H1 (cell line): ENCODE results near the gene CHFR. TPM values are rescaled to one million over a fixed set of nuclear protein-coding genes. Genes with fewer than 3 reads are reported as not detected.

Experiments
- CTCF ChIA-PET: fragments of 300-600 bp; sonication (Branson Sonifier 250); formaldehyde crosslinking; loops from one replicate; lab custom pipeline; 2021; ENCODE audit not compliant: partially characterized antibody; lab: Charles Lee
- POLR2A ChIA-PET: fragments of 300-600 bp; sonication (Branson Sonifier 250); formaldehyde crosslinking; loops from one replicate; lab custom pipeline; 2021; ENCODE audit warnings: inconsistent platforms; ENCODE audit not compliant: partially characterized antibody; lab: Charles Lee
- DNase-seq, 2 experiments: peaks; one replicate each; pipeline versions ENCODE4 v3.0.0 to v3.0.0-alpha.2; 2010 to 2022; ENCODE audit warnings: low spot score in 2 of 2, low read depth in 1 of 2, mixed read lengths in 1 of 2
- FAIRE-seq: peaks from 2 replicates; lab custom pipeline; 2011; peaks lifted over from hg19 to GRCh38; lab: Jason Lieb, UNC
- H2AFZ ChIP-seq: 2 replicates; pipeline ENCODE4 v1.8.1; 2012; ENCODE audit warnings: low read length, inconsistent platforms
- H2AK5ac ChIP-seq: 2 replicates; pipeline ENCODE4 v1.6.1; 2013; ENCODE audit warnings: low read depth, low read length
- H2BK120ac ChIP-seq: replicated peaks from 2 replicates; pipeline ENCODE3; 2013; ENCODE audit warnings: low read depth, low read length, inconsistent platforms
- H2BK12ac ChIP-seq: 2 replicates; pipeline ENCODE4 v1.6.1; 2013; ENCODE audit warnings: low read depth, low read length
- H2BK15ac ChIP-seq: 2 replicates; pipeline ENCODE4 v1.6.1; 2013; ENCODE audit warnings: low read length
- H2BK20ac ChIP-seq: 2 replicates; pipeline ENCODE4 v1.6.1; 2013; ENCODE audit warnings: low read length
- H2BK5ac ChIP-seq: 2 replicates; pipeline ENCODE4 v1.6.1; 2013; ENCODE audit warnings: low read depth, low read length
- H3K14ac ChIP-seq: 2 replicates; pipeline ENCODE4 v1.6.1; 2013; ENCODE audit warnings: inconsistent platforms; ENCODE audit not compliant: insufficient read length
- H3K18ac ChIP-seq: 2 replicates; pipeline ENCODE4 v1.6.1; 2013; ENCODE audit warnings: low read length; ENCODE audit errors: extremely low read depth
- H3K23ac ChIP-seq: 2 replicates; pipeline ENCODE4 v1.6.1; 2013; ENCODE audit warnings: inconsistent platforms; ENCODE audit not compliant: insufficient read length
- H3K23me2 ChIP-seq: 2 replicates; pipeline ENCODE4 v1.6.1; 2013; ENCODE audit warnings: low read depth, low read length
- H3K27ac ChIP-seq: 2 replicates; pipeline ENCODE4 v1.6.1; 2011; ENCODE audit warnings: low read depth, low read length, inconsistent platforms
- H3K27me3 ChIP-seq, 4 experiments: replicated peaks in 1 of 4; 1 replicate in 1 of 4; 2 replicates in 3 of 4; pipeline versions ENCODE4 v1.6.1 to v1.8.1; 2011 to 2013; ENCODE audit warnings: low read length in 3 of 4, mild to moderate bottlenecking in 3 of 4, inconsistent platforms in 2 of 4, mixed read lengths in 2 of 4, moderate library complexity in 1 of 4; ENCODE audit not compliant: control insufficient read depth in 3 of 4, insufficient read depth in 3 of 4; ENCODE audit errors: extremely low read depth in 1 of 4
- H3K36me3 ChIP-seq, 4 experiments: 2 replicates each; pipeline versions ENCODE4 v1.6.1 to v1.8.1; 2011 to 2013; ENCODE audit warnings: mild to moderate bottlenecking in 4 of 4, low read length in 3 of 4, moderate library complexity in 2 of 4, control low read depth in 1 of 4, inconsistent platforms in 1 of 4; ENCODE audit not compliant: insufficient read depth in 4 of 4, control insufficient read depth in 2 of 4
- H3K4ac ChIP-seq: replicated peaks from 2 replicates; pipeline ENCODE3; 2013; ENCODE audit warnings: low read length, low read depth, mixed read lengths, inconsistent platforms; ENCODE audit not compliant: insufficient read length
- H3K4me1 ChIP-seq, 4 experiments: replicated peaks in 1 of 4; 1 replicate in 1 of 4; 2 replicates in 3 of 4; pipeline versions ENCODE4 v1.6.1 to v1.8.1; 2011 to 2013; ENCODE audit warnings: low read length in 3 of 4, inconsistent platforms in 2 of 4, mixed read lengths in 1 of 4; ENCODE audit not compliant: insufficient read depth in 4 of 4, control insufficient read depth in 3 of 4
- H3K4me2 ChIP-seq, 2 experiments: 2 replicates each; pipeline versions ENCODE4 v1.6.1 to v1.8.1; 2011 to 2013; ENCODE audit warnings: low read depth in 2 of 2, low read length in 2 of 2, control low read depth in 1 of 2, inconsistent platforms in 1 of 2, mild to moderate bottlenecking in 1 of 2; ENCODE audit not compliant: insufficient read depth in 1 of 2
- H3K4me3 ChIP-seq, 4 experiments: fragments of 200-600, 300-600 bp in 1 of 4; sonication (generic), shearing (Covaris generic), sonication (Bioruptor Twin) in 1 of 4; 2 replicates each; pipeline versions ENCODE4 v1.5.1 to v1.8.1; 2011 to 2016; ENCODE audit warnings: low read length in 4 of 4, low read depth in 3 of 4, control low read depth in 2 of 4, inconsistent platforms in 2 of 4, mild to moderate bottlenecking in 2 of 4, mixed read lengths in 1 of 4, moderate library complexity in 1 of 4; ENCODE audit not compliant: insufficient read depth in 2 of 4; ENCODE audit errors: extremely low read depth in 1 of 4
- H3K56ac ChIP-seq: replicated peaks from 2 replicates; pipeline ENCODE3; 2013; ENCODE audit warnings: low read depth, mild to moderate bottlenecking, mixed read lengths, low read length, inconsistent platforms; ENCODE audit not compliant: insufficient read length
- H3K79me1 ChIP-seq: 2 replicates; pipeline ENCODE4 v1.6.1; 2013; ENCODE audit warnings: low read depth, low read length, control low read depth
- H3K79me2 ChIP-seq, 2 experiments: 2 replicates each; pipeline versions ENCODE4 v1.6.1 to v1.8.1; 2012 to 2013; ENCODE audit warnings: low read length in 2 of 2, mild to moderate bottlenecking in 2 of 2, inconsistent platforms in 1 of 2; ENCODE audit not compliant: insufficient read depth in 2 of 2, control insufficient read depth in 1 of 2
- H3K9ac ChIP-seq, 4 experiments: replicated peaks in 1 of 4; 1 replicate in 1 of 4; 2 replicates in 3 of 4; pipeline versions ENCODE4 v1.6.1 to v1.8.1; 2011 to 2013; ENCODE audit warnings: low read depth in 3 of 4, low read length in 3 of 4, control low read depth in 2 of 4, mild to moderate bottlenecking in 2 of 4, moderate library complexity in 2 of 4, inconsistent platforms in 1 of 4; ENCODE audit errors: extremely low read depth in 1 of 4
- H3K9me3 ChIP-seq, 2 experiments: 2 replicates each; pipeline versions ENCODE4 v1.6.1 to v1.8.1; 2012 to 2013; ENCODE audit warnings: mild to moderate bottlenecking in 2 of 2, moderate library complexity in 2 of 2, control low read depth in 1 of 2, inconsistent platforms in 1 of 2, low read depth in 1 of 2, low read length in 1 of 2, mixed read lengths in 1 of 2; ENCODE audit not compliant: insufficient read depth in 2 of 2
- H4K20me1 ChIP-seq, 2 experiments: replicated peaks in 1 of 2; 2 replicates each; pipeline versions ENCODE3 to v1.8.1; 2011 to 2013; ENCODE audit warnings: inconsistent platforms in 2 of 2, low read length in 2 of 2, mild to moderate bottlenecking in 1 of 2; ENCODE audit not compliant: insufficient read depth in 2 of 2, control insufficient read depth in 1 of 2
- H4K5ac ChIP-seq: 2 replicates; pipeline ENCODE4 v1.6.1; 2013; ENCODE audit warnings: low read length, low read depth, mixed read lengths, inconsistent platforms; ENCODE audit not compliant: insufficient read length
- H4K8ac ChIP-seq: 2 replicates; pipeline ENCODE4 v1.8.0; 2013; ENCODE audit warnings: mild to moderate bottlenecking, moderate library complexity, low read length, inconsistent platforms; ENCODE audit not compliant: insufficient read depth; ENCODE audit errors: extremely low read depth
- H4K91ac ChIP-seq: replicated peaks from 2 replicates; pipeline ENCODE3; 2013; ENCODE audit warnings: low read length, mixed read lengths, inconsistent platforms; ENCODE audit not compliant: insufficient read length
- EGR1 ChIP-seq: IDR thresholded peaks from 2 replicates; pipeline ENCODE4 v1.6.1; 2011; ENCODE audit warnings: low read depth, low read length, borderline replicate concordance
- RAD21 ChIP-seq, 2 experiments: IDR thresholded peaks in 1 of 2; conservative IDR thresholded peaks in 1 of 2; 2 replicates each; pipeline ENCODE4 v1.6.1; 2011; ENCODE audit warnings: low read depth in 2 of 2, low read length in 2 of 2, improper control_type of control experiment in 1 of 2, inconsistent platforms in 1 of 2, mild to moderate bottlenecking in 1 of 2, moderate library complexity in 1 of 2
- RXRA ChIP-seq: IDR thresholded peaks from 2 replicates; pipeline ENCODE4 v1.6.1; 2011; ENCODE audit warnings: low read depth, mild to moderate bottlenecking, low read length, moderate library complexity; ENCODE audit not compliant: insufficient read depth
- SP4 ChIP-seq: IDR thresholded peaks from 2 replicates; pipeline ENCODE4 v1.6.1; 2012; ENCODE audit warnings: low read length, inconsistent platforms
- WGBS, 2 experiments: shearing (Covaris generic) in 1 of 2; methylation state at CpG; one replicate each; pipeline versions ENCODE4 v1.1.6 to v1.1.7; 2013 to 2015; ENCODE audit warnings: low lambda C conversion rate in 2 of 2, mixed read lengths in 2 of 2, inconsistent platforms in 1 of 2, low coverage in 1 of 2, missing lambda C conversion rate in 1 of 2; ENCODE audit not compliant: insufficient replicate concordance in 2 of 2, insufficient coverage in 1 of 2, insufficient read length in 1 of 2; ENCODE audit errors: extremely low coverage in 1 of 2, missing lambda C conversion rate in 1 of 2; 5-methylcytosine and 5-hydroxymethylcytosine counted together
- polyA plus RNA-seq, 7 experiments: library from polyadenylated mRNA; depleted of rRNA in 3 of 7; stranded (reverse) in 5 of 7; unstranded in 2 of 7; fragments of >200 nt in 5 of 7; fragments of 200-250 nt in 2 of 7; gene quantifications; 1 replicate in 5 of 7; 2 replicates in 1 of 7; 4 replicates in 1 of 7; pipeline versions ENCODE4 v1.2.1 to v1.2.3, GENCODE V29; 2011 to 2013; ENCODE audit warnings: missing spikeins in 2 of 7, mixed read lengths in 2 of 7
- total RNA-seq: library from RNA; stranded (reverse); fragmentation: NEBNext Ultra II Directional; extraction: Animal tissue kit (Norgen Biotek cat#: 25700); gene quantifications from 2 replicates; pipeline ENCODE4 v1.2.1, GENCODE V29; 2021
- TF ChIP-seq, protein P1 (sequence below), 3 experiments: IDR thresholded peaks; 1 replicate in 2 of 3; 2 replicates in 1 of 3; pipeline versions ENCODE4 v1.5.1 to v1.6.1; 2011; ENCODE audit warnings: low read length in 3 of 3, mild to moderate bottlenecking in 3 of 3, inconsistent platforms in 2 of 3, low read depth in 1 of 3, moderate library complexity in 1 of 3; ENCODE audit not compliant: insufficient read depth in 1 of 3; ENCODE audit errors: control extremely low read depth in 1 of 3

Gene CHFR
- total and polyA plus RNA-seq, 2 of the 8 experiments (the other 6 are each of a cell fraction or from before 2014, with no cell fraction given), result 31.4 to 44.6 TPM

DNA sequence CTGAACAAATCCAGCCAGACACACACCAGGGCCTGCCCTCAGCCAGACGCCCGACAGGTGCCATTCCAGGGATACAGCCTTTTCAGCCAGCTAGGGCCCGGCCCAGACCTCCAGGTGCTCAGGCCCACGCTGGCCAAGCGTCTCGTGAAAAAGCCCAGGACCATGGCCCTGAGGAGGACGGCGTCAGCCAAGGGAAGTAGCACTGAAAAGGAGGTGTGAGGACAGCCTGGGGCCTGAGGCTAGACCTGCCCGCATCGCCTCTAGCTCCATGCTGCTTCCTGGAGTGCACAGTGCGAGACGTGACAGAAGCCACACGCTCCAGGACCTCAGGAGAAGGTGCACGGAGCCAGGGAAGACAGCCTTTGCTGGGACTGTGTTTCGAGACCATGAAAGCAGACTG lies 88.6 kb downstream of the CHFR start:
- Histone ChIP-seq H4K91ac (no peak overlapping the region), H2BK5ac (no peak overlapping the region), H2BK120ac (no peak overlapping the region), H2AFZ (no peak overlapping the region), H3K4me2 (no peak overlapping the region), H3K79me2 (no peaks in the 10 kb centered on the region), H3K9me3 (no peaks in the 10 kb centered on the region), H3K4me1 (no peaks in the 10 kb centered on the region), H3K14ac (no peak overlapping the region), H2BK20ac (no peak overlapping the region), H3K4me3 (no peak overlapping the region), H3K9ac (no peak overlapping the region), H3K27me3 (no peaks in the 10 kb centered on the region), H4K5ac (no peak overlapping the region), H3K23ac (no peak overlapping the region), H4K8ac (no peak overlapping the region), H3K36me3 (peaks cover 19 to 64% (median 30%) of the 10 kb centered on the region in 4 experiments), H3K4ac (no peak overlapping the region), H3K18ac (no peak overlapping the region), H3K79me1 (no peaks in the 10 kb centered on the region; the same call in 1 of the 2 replicates), H2BK15ac (no peak overlapping the region), H4K20me1 (peaks cover 8 to 12% of the 10 kb centered on the region in 2 experiments), H3K23me2 (no peaks in the 10 kb centered on the region), H3K56ac (no peak overlapping the region), H2AK5ac (no peak overlapping the region), H2BK12ac (no peak overlapping the region), H3K27ac (no peak overlapping the region)
- FAIRE-seq (no peak), DNase-seq (no peak)
- TF ChIP-seq SP4 (no peak), RAD21 (IDR thresholded peaks at IDR 0.05 in 1 of 2, conservative IDR thresholded peaks at IDR 0.05 in 1 of 2; ENCODE audit: low read depth in 2 of 2, low read length in 2 of 2) (no peak), RXRA (no peak), EGR1 (no peak)
- TF ChIP-seq, protein P1, sequence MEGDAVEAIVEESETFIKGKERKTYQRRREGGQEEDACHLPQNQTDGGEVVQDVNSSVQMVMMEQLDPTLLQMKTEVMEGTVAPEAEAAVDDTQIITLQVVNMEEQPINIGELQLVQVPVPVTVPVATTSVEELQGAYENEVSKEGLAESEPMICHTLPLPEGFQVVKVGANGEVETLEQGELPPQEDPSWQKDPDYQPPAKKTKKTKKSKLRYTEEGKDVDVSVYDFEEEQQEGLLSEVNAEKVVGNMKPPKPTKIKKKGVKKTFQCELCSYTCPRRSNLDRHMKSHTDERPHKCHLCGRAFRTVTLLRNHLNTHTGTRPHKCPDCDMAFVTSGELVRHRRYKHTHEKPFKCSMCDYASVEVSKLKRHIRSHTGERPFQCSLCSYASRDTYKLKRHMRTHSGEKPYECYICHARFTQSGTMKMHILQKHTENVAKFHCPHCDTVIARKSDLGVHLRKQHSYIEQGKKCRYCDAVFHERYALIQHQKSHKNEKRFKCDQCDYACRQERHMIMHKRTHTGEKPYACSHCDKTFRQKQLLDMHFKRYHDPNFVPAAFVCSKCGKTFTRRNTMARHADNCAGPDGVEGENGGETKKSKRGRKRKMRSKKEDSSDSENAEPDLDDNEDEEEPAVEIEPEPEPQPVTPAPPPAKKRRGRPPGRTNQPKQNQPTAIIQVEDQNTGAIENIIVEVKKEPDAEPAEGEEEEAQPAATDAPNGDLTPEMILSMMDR (IDR thresholded peaks at IDR 0.05; ENCODE audit: control extremely low read depth in 1 of 3, insufficient read depth in 1 of 3, low read depth in 1 of 3, low read length in 3 of 3), result no peak
- ChIA-PET POLR2A (no interaction called here), CTCF (interaction anchor here (0.7 kb wide), 1 partner anchor 49 kb away, joined by 3 read pairs; no protein-coding TSS in a partner anchor)
- WGBS, 2 experiments, result 95% methylated on average over 15 of the region's 15 CpGs; no CpG with 5 or more reads in 1 of the 2 experiments
